HL-60 (cell line): ENCODE results near the gene PPP1R12C.

Experiments used
- DNase-seq, 2 experiments: peaks; one replicate each; pipeline ENCODE4 v3.0.0-alpha.2; 2010 to 2020; ENCODE audit warnings: low read depth in 1 of 2, low spot score in 1 of 2
- H3K27ac ChIP-seq: fragments of 250-450 bp; sonication (Bioruptor Pico); replicated peaks from 2 replicates; pipeline ENCODE4 v1.5.1; 2020; ENCODE audit warnings: mild to moderate bottlenecking, moderate library complexity
- H3K27me3 ChIP-seq: fragments of 250-450 bp; sonication (Bioruptor Pico); 2 replicates; pipeline ENCODE4 v1.5.1; 2021; ENCODE audit warnings: mild to moderate bottlenecking, moderate library complexity; ENCODE audit not compliant: insufficient read depth, poor library complexity, severe bottlenecking
- H3K4me3 ChIP-seq: replicated peaks from 2 replicates; pipeline ENCODE4 v1.5.1; 2011; ENCODE audit warnings: mild to moderate bottlenecking, control low read depth, low read length; ENCODE audit not compliant: insufficient read depth
- GABPA ChIP-seq: IDR thresholded peaks from 2 replicates; pipeline ENCODE4 v1.6.1; 2012; ENCODE audit warnings: low read depth
- POLR2AphosphoS5 ChIP-seq: IDR thresholded peaks from 2 replicates; pipeline ENCODE4 v1.6.1; 2012; ENCODE audit warnings: low read depth
- REST ChIP-seq: IDR thresholded peaks from 2 replicates; pipeline ENCODE4 v1.6.1; 2012; ENCODE audit warnings: low read depth; ENCODE audit not compliant: insufficient replicate concordance
- SPI1 ChIP-seq: IDR thresholded peaks from 2 replicates; pipeline ENCODE4 v1.6.1; 2012; ENCODE audit warnings: low read depth, mild to moderate bottlenecking, borderline replicate concordance
- TF ChIP-seq, protein P1 (sequence below): IDR thresholded peaks from one replicate; pipeline ENCODE4 v1.5.1; 2011; ENCODE audit warnings: low read length, control low read depth, inconsistent platforms; ENCODE audit not compliant: insufficient read depth

The PPP1R12C gene

GRCh38 chr19:55136399-55137102, 19.1 kb upstream of the PPP1R12C start:
- Histone ChIP-seq H3K27me3 (peaks cover 8% of the 10 kb centered on the region), H3K27ac (no peak overlapping the region), H3K4me3 (no peak overlapping the region)
- TF ChIP-seq POLR2AphosphoS5 (no peak), GABPA (no peak), SPI1 (no peak)
- TF ChIP-seq, protein P1, sequence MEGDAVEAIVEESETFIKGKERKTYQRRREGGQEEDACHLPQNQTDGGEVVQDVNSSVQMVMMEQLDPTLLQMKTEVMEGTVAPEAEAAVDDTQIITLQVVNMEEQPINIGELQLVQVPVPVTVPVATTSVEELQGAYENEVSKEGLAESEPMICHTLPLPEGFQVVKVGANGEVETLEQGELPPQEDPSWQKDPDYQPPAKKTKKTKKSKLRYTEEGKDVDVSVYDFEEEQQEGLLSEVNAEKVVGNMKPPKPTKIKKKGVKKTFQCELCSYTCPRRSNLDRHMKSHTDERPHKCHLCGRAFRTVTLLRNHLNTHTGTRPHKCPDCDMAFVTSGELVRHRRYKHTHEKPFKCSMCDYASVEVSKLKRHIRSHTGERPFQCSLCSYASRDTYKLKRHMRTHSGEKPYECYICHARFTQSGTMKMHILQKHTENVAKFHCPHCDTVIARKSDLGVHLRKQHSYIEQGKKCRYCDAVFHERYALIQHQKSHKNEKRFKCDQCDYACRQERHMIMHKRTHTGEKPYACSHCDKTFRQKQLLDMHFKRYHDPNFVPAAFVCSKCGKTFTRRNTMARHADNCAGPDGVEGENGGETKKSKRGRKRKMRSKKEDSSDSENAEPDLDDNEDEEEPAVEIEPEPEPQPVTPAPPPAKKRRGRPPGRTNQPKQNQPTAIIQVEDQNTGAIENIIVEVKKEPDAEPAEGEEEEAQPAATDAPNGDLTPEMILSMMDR, result no peak
- DNase-seq, result no peak

- Histone ChIP-seq H3K27me3 (peaks cover 18% of the 10 kb centered on the region), H3K27ac (no peak overlapping the region), H3K4me3 (no peak overlapping the region)
- TF ChIP-seq SPI1, result no peak
- TF ChIP-seq GABPA, result no peak
- no peak for TF ChIP-seq REST
- no peak for TF ChIP-seq POLR2AphosphoS5
- TF ChIP-seq, protein P1, result no peak
- DNase-seq, result no peak
Observed at GRCh38 chr19:55134736-55135135, 17.3 kb upstream of the PPP1R12C start.

DNA sequence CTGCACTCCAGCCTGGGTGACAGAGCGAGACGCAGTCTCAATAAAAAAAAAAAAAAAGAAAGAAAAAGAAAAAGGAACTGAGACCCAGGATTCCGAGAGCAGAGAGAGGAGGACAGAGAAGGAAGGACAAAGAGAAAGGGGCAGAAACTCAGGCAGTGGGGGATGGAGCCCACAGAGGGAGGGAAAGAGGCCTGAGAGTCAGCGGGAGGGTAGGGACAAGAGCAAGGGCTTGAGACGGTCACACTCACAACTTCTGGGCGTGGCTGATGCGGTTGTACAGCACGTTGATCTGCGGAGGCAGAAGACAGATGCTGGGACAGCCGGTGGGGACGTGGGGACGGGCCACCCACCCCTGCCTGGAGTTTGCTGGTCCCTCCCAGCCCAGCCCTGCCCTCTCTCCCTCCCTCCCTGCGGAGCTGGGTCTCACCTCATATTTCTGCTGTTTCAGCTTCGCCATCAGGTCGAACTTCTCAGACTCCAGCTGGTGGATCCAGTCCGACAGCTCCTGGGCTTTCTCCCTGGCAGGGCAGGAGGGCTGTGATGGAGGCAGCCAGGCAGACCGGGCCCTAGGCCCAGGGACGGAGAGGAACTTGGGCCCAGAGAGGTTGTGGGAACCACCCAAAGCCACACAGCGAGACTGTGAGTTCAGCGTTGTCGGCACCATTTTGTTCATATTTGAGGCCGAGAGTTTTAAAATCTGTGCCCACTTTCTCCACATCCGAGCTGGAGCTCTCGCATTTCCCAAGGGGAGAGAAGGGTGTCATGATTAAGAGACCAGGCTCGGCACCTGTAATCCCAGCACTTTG, 16.4 kb upstream of the PPP1R12C start:
- TF ChIP-seq, protein P1, result no peak
- TF ChIP-seq SPI1 (no peak; the same call in 1 of the 2 replicates), GABPA (no peak), REST (no peak), POLR2AphosphoS5 (no peak)
- peak in 1 of 2 experiments; percentile 63 for DNase-seq
- Histone ChIP-seq H3K27ac (no peak overlapping the region), H3K27me3 (peaks cover 22% of the 10 kb centered on the region), H3K4me3 (no peak overlapping the region)
